ENCODE measurements around the gene NRG2. TPM values are rescaled to one million over a fixed set of nuclear protein-coding genes. Genes with fewer than 3 reads are reported as not detected.

Gene NRG2
- total and polyA plus RNA-seq, 2 of the 8 experiments (the other 6 are each of a cell fraction or from before 2014, with no cell fraction given): 0.27 to 0.54 TPM

GRCh38 chr5:139842321-139842720 is 200.8 kb downstream of the NRG2 start (continued):
- no peak for TF ChIP-seq E2F6 (IDR thresholded peaks at IDR 0.05)
- TF ChIP-seq CHD7 (IDR thresholded peaks at IDR 0.05; ENCODE audit: insufficient replicate concordance, low read length): no peak
- no peak for TF ChIP-seq SUZ12 (IDR thresholded peaks at IDR 0.05; ENCODE audit: low read length)
- no peak for TF ChIP-seq RXRA (IDR thresholded peaks at IDR 0.05; ENCODE audit: insufficient read depth, low read depth, low read length)
- no peak for TF ChIP-seq USF2 (IDR thresholded peaks at IDR 0.05; ENCODE audit: low read length)
- no peak for TF ChIP-seq FOSL1 (IDR thresholded peaks at IDR 0.05; ENCODE audit: insufficient read depth, low read depth, low read length)
- TF ChIP-seq PHF8 (conservative IDR thresholded peaks at IDR 0.05; ENCODE audit: low read depth, low read length): no peak

Measured in H1 (cell line).